DMS79 (cell line): Measurements from ENCODE around the gene RO60.

Experiments
- DNase-seq: peaks from one replicate; lab custom pipeline; 2025; lab: John Stamatoyannopoulos, UW

Gene RO60

DNA sequence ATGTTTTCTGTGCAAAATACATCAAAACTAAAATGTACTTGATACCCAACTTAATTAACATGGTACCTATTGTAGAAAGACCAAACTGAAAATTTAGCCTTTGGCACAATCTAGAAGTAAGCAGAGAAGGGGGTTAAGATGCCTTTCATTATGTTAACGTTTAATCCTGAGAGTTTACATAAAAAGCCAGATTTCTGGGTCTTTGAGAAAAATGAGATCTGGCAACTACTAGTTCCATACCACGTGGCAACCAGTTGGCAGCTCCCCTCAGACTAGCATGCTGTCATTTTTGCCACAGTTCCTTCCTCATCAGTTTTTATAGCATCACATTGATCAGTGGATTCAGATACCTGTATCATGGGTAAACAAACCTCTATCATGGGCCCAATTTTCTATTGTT, 1.5 kb downstream of the RO60 start:
- DNase-seq, result no peak

DNA sequence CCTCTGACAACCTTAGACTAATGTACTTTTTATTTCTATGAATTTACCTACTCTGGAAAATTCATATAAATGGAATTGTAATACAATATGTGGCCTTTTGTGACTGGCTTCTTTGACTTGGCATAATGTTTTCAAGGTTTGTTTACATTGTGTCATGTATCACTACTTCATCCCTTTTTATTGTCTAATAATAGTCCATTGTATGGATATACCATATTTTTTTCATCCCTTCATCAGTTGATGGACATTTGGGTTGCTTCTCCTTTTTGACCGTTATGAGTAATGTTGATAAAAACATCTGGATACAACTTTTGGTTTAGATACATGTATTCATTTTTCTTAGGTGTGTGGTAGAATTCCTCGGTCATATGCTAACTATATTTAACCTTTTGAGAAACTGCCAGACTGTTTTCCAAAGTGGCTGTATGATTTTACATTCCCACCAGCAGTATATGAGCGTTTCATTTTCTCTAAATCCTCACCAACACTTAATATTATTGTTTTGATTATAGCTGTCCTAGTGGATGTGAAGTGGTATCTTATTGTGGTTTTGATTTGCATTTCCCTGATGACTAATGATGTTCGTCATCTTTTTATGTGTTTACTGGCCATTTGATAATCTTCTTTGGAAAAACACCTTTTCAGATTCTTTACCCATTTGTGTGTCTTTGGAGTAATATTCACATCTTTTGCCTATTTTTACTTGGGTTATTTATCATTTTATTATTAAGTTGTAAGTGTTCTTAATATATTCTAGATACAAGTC, 3.5 kb downstream of the RO60 start:
- no peak for DNase-seq

DNA sequence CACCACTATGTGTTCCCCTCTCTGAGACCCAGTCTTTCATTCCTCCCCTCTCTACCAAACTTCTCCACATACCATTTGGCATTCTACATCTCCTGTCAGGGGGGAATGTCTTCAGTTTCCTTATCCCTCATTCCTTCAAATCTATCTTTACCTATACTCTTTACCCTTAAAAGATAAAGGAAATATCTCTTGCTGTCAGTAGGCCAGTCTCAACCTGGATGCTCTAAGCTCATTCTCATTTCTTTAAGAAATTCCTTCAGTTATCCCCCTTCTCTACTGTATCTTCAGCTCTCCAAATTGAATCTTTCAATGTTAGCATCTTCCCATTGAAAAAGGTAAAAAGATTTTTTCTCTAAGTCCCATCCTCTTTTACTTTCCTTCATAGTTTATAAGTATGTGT, 6.5 kb downstream of the RO60 start:
- no peak for DNase-seq

DNA sequence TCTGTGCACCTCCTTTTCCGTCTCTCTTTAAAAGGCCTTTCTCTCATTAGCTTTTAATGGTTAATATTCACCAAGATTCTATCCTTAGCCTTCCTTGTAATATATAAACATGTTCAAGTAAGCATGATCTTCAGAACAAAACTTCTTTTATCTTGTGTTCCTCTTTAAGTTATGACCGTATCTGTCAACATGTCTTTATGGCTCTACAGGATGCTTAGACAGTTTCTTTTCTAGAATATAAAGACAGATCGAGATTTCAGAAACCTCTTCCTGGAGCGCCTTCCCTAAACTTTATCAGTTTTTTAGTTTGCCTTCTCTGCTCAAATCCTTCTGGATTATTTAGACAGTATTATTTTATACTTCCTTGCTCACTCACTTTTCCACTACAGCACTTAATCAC, 7.2 kb downstream of the RO60 start:
- DNase-seq, result no peak

DNA sequence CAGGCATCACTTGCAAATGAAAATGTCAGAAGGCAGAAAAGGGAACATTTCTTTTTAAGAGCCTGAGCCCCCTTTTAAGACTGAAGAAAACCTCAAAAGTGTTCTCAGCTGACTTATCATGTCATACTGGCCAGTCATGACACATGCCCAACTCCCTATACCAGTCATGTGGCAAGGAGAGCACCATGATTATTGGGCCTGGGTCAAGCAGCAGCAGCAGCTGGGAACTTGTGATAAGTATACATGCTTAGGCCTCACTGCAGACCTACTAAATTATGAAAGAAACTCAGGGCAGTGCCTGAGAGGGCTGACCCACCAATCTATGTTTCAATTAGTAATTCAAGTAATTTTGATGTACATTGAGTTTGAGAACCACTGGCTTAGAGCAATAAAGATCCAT, 8.6 kb downstream of the RO60 start:
- DNase-seq, result no peak

DNA sequence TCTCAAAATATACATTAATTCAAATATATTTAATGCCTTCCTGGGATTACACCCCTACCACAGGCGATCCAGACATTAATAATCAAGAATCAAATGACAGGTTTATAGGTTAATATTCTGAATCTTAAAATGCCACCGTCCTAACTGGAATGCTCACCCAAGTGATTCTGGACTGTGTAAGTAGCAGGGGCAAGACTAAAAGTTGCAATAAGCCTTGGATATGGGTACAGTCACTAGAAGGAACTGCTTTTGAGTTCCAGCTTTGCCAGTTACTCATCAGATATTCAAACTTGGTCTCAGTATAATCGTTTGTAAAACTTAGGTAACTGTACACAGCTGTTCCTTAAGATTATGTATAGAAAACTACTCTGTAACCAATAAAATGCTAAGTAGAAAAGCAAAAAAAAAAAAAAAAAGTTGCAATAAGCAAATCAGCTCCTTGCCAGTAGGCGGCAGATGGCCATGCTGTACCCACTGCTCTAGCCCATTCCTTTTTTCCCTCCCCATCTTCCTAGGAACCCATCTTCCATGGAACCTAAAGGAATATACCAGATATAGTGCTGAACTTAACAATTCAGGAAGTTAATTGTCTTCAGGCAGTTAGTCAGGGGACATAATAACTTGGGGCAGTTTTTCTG, 10.5 kb downstream of the RO60 start:
- no peak for DNase-seq

DNA sequence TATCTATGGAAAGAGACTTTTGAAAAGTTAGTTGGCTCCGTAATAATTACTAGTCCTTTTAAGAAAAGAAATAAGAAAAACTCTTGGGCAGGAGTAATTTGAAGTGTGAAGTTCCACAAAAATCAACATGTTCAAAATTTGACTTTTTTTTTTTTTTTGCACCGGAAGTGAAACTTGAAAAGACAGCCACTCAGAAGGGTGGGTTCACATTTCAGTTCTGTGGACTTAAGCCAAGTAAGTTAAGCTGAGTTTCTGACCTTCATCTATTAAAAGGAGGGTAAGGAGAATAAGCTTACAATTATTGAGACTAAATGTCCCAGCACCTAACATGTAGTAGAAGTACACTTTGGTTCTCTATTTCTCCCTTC, 11.0 kb downstream of the RO60 start:
- no peak for DNase-seq

DNA sequence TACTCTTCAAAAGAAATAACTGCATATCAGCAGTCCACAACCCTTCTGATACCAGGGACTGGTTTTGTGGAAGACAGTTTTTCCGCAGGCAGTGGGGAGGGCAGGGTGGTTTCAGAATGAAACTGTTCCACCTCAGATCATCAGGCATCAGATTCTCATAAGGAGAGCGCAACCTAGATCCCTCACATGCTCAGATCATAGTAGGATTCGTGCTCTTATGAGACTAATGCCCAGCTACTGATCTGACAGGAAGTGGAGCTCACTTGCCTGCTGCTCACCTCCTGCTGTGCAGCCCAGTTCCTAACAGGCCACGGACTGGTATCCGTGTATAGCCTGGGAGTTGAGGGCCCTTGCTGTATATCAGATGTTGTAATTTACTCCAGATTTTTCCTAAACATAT, 11.5 kb downstream of the RO60 start:
- no peak for DNase-seq

DNA sequence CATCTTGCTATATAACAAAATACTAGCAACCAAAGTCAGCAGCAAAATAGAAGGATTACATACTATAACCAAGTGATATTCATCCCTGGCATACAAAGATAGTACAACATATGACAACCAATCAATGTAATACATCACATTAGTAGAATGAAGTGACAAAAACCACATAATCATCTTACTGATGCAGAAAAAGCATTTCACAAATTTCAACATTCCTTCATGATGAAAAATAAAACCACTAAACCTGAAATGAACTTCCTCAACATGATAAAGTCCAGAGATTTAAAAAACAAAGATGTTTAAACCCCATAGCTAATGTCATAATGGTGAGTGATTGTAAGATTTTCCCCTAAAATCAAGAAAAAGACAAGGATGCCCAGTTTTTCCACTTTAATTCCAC, 18.6 kb downstream of the RO60 start:
- no peak for DNase-seq

DNA sequence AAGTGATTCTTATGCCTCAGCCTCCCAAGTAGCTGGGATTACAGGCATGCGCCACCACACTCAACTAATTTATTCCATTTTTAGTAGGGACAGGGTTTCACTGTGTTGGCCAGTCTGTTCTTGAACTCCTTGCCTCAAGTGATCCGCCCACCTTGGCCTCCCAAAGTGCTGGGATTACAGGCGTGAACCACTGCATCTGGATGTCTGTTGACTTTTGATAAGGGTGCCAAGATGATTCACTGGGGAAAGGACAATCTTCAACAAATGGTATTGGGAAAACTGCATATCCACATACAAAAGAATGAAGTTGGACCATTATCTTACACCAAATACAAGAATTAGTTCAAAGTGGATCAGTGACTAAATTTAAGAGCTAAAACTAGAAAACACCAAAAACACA, 19.8 kb downstream of the RO60 start:
- no peak for DNase-seq

DNA sequence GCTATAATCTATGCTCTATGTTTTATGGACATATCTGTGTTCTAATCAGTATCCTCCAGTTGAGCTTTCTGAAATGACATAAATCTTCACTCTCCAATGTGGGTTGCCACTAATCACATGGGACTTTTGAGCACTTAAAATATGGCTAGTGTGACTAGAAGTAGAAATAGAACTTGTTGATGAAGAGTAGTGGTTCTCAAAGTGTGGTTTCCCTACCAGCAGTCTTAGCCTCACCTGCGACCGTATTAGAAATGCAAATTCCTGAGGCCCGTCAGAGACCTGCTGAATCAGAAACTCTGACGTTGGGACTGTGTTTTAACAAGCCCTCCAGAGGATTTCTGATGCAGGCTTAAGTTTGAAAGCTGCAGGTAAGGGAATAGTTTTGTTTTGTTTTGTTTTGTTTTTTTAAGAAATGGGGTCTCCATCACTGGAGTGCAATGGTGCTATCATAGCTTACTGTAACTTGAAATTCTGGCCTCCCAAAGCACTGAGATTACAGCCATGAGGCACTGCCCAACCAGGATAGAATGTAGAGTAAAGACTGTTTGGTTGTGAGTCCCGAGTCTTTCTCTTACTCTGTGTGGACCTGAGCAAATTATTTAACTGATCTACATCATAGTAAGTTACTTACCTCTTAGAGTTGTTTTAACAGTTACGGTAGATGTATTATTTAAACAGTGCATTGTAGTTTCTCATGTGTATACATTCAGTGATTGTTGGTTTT, 24.1 kb downstream of the RO60 start:
- no peak for DNase-seq

DNA sequence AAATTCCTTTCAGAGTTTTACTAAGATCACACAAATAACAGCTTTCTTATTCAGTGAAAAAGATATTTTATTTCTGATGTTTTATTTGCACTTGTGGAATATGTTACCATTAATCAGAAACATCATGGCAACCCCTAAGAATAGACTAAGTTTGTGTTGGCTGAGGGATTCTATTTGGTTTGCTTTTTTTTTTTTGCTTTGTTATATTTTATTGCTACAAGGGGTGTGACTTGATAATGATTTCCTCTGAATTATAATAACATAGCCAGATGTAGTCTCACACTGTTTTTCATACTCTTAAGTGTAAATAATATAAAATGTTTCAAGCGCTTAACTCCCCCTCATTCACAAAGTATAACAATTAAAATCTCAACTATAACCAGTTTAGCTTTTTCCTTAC, 25.9 kb downstream of the RO60 start:
- no peak for DNase-seq

DNA sequence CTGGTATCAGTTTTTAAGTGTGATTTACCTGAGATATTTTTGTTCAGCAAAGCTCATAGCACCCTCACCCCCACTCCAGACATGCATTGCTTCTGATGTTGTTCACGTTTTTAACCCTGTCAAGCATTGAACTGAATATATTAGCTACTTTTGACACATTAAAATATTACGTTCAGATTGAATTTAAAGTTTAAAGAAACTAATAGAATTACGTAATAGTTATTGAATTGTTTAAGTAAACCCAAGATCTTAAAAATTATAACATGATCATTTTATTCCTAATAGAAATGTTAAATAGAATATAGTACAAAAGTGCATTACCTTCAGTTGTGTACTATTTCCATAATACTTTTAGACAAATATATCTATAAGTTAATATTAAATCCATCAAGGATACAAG, 26.9 kb downstream of the RO60 start:
- DNase-seq, result no peak

DNA sequence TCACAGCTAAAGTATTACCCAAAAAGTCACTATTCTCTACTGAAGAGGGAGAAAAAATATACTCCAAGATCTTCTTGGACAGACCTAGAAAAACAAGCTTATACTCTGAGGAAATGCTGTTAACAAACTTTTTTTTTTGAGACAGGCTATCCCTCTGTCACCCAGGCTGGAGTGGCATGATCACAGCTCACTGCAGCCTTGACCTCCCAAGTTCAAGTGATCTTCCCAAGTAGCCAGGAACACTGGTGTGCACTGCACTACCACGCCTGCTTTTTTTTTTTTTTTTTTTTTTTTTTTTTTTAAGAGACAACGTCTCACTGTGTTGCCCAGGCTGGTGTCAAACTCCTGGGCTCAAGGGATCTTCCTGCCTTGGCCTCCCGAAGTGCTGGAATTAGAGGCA, 28.5 kb downstream of the RO60 start:
- no peak for DNase-seq

DNA sequence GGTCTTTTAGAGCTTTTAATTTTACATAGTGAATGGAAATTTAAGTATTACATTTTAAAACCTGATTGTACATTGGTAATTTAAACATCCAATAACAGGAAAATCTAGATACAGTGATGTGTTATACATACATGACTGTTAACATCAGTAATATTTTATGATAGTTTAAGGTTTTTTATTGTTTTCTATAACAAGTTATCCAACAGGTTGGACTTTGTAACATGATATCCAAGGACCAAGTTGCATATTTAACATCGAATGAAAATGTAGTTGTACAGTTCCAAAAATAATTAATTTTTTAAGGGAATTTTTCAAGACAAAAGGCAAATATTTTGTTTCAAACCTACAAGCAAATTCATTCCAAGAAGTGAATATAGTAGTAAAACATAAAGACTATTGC, 31.5 kb downstream of the RO60 start:
- DNase-seq, result no peak

DNA sequence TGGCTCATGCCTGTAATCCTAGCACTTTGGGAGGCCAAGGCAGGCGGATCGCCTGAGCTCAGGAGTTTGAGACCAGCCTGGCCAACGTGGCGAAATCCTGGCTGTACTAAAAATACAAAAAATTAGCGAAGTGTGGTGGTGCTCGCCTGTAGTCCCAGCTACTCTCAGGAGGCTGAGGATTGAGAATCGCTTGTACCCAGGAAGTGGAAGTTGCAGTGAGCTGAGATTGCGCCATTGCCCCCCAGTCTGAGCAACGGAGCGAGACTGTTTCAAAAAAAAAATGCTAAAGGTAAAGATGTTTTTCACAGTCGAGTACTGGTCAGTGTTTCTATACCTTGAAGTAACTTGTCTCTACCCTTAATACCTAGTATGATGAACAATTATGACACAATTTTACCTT, 34.7 kb downstream of the RO60 start:
- no peak for DNase-seq

DNA sequence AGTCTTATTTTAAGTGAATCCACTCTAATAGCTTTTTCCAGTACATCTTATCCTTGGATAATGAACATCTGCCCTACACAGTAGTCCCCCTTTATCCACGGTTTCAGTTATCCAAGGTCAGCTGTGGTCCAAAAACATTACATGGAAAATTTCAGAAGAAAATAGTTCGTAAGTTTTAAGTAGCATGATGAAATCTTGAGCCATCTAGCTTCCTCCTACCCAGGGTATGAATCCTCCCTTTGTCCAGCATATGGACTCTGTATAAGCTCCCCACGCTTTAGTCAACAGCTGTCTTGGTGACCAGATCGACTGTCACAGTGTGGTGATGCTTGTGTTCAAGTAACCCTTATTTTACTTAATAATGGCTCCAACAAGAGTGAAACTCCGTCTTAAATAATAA, 43.2 kb downstream of the RO60 start:
- DNase-seq, result no peak

DNA sequence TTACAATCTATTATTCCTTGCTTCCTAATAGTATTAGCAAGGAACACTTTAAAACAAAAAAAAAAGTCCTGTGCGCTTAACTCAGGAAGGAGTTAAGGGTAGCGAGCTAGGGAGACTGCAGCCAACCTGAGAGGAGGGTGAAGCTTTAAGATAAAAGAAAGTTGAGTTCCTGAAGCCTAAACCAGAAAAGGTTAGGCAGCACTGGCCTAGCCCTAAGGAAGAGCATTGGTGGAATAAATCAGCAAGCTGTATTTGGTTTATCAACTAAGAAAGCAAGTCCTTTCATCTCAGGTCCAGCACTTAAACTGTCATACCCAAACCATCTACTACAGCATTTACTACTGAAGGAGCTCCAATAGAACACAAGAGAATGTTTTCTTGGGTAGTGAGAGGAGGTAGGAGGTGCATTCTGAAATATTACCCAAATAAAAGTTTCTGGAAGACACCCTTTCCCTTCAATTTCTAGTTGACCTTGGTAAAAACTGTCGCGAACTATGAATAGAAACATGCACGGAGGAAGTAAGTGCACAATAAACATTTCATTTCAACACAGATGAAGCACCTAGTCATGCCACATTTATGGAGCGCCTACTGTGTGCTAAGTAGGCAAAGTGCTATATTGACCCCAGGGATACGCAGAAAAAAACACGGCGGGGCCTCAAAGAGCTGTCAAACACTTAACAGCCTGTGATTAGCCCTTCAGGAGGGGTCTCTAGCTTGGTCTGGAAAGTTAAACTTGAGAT, 44.5 kb downstream of the RO60 start:
- DNase-seq, result no peak

DNA sequence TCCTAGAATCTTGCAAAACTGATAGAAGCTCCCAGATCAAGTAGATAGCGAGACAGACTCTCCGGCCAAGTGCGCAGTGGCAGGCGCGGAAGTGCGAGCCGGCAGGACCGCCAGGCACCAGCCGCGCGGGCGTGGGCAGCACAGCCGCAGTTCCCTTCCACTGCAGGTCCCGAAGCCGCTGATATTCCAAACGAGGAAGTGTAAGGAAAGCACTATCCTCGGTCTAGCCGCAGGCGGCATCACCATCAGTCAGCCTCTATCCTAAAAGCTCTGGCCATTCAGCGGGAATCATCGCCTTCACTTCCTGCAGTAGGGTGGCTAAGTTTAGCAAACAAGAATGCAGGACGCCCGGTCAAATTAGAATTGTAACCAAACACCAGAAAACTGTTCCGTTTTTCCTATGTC, 45.1 kb downstream of the RO60 start:
- DNase-seq, result no peak

DNA sequence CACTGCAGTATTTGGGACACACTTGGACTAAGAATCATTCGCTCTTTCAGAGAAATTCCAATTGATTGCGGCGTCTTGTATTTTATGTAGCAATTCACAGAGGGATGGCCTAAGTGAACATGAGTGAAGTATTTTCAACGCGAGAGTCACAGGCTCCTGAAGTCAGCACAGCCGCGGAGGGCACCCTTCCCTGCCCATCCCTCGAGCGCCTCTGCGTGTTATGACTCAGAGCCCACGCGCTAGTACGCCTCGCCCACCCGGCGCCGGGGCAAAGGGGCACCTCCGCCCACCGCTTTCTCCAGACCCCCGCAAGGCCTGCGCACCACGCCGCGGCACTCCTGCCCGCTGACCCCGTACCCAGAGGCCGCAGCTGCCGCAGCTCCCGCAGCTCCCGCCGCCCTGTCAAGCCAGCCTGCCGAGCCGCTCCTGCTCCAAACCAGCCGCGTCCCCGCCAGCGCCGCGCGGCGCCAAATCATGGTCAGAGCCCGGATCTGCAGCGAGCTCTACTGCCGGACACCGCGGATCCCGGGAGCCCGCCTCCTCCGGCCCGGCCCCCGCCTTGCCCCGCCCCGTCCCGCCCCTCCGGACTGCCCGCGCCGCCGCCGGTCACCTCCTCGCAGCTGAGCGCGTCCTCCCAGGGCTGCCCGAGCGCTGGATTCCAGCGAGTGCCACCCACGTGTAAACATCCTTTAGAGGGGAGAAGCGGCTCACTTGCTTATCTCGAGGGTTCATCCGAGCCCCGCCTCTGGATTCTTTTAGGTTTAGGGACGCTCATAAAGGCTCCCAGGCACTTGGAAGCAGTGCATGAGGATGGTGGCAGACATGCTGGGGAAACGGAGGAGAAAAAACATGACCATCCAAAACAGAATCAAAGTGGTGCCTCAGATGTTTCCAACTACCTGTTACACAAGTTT, 45.8 kb downstream of the RO60 start, which contains the start of gene GLRX2:
Gene GLRX2 (minus strand): TSS at position 508 of the 914 bp plus-strand sequence. CDS start 32 bp downstream, at position 476.
- DNase-seq, result peak; percentile 24

DNA sequence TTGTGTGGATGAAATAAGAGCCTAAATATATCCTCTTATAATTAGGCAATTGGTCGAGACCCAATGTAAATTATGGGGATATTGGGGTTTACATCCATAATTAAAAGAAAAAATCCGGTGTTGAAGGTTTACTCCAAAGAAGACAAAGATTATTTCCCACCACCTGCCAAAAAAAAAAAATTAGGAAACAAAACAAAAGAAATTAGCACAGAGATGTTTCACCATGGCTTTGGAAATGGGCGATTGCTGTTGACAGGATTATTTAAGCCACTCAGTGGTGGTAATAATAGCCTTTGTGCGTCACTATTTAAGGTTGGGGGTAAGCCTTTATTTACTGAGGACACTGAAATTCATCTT, 46.4 kb downstream of the RO60 start:
- DNase-seq, result no peak

DNA sequence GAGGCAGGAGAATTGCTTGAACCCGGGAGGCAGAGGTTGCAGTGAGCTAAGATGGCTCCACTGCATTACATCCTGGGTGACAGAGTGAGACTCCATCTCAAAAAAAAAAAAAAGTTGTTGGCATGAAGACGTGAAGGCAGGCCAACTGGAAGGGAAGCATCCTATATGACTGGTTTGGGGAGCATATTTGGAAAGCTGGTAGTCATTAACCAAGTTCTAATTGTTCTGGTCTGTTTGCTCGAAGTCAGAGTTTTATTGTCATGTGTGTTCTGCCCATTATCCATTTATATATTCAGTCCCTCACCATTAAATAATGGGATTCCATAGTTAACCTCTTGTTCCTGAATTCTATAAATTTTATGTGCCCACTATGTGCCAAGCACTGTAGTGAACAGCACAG, 49.1 kb downstream of the RO60 start:
- DNase-seq, result no peak
